SK-N-SH (cell line): ENCODE data around the gene MANSC4. TPM values are rescaled to one million over a fixed set of nuclear protein-coding genes. Genes with fewer than 3 reads are reported as not detected.

Experiments
- CTCF ChIA-PET: fragments of 300-600, 350-600 bp; formaldehyde crosslinking; extraction: SDS; loops from one replicate; lab custom pipeline; 2021; lab: Yijun Ruan, JAX
- POLR2A ChIA-PET: fragments of 350-600 bp; sonication (Branson Sonifier 250); formaldehyde crosslinking; extraction: SDS; loops from one replicate; lab custom pipeline; 2020; ENCODE audit warnings: antibody characterized with exemption, inconsistent platforms; lab: Yijun Ruan, JAX
- DNase-seq: peaks from one replicate; pipeline ENCODE4 v3.0.0; 2012
- H2AFZ ChIP-seq: fragments of 200-600 bp; sonication (generic); 2 replicates; pipeline ENCODE4 v1.8.1; 2016; ENCODE audit warnings: antibody characterized with exemption, mild to moderate bottlenecking, low read depth
- H3F3A ChIP-seq: fragments of 200-600 bp; sonication (generic); replicated peaks from 2 replicates; pipeline ENCODE3; 2016; ENCODE audit warnings: antibody characterized with exemption, mild to moderate bottlenecking; ENCODE audit not compliant: insufficient read depth
- H3K27ac ChIP-seq, 2 experiments: fragments of 200-500 bp in 1 of 2; fragments of 200-600 bp in 1 of 2; sonication (Bioruptor generic) in 1 of 2; sonication (generic), shearing (Covaris generic) in 1 of 2; 2 replicates each; pipeline versions ENCODE4 v1.5.1 to v1.6.1; 2014 to 2016; ENCODE audit warnings: low read depth in 2 of 2, inconsistent platforms in 1 of 2, low read length in 1 of 2, mild to moderate bottlenecking in 1 of 2, mixed read lengths in 1 of 2
- H3K27me3 ChIP-seq: fragments of 200-600 bp; sonication (generic), shearing (Covaris generic); 2 replicates; pipeline ENCODE4 v1.6.1; 2016; ENCODE audit warnings: mixed run types; ENCODE audit not compliant: insufficient read depth
- H3K36me3 ChIP-seq, 2 experiments: fragments of 200-500 bp in 1 of 2; fragments of 200-600 bp in 1 of 2; sonication (Bioruptor generic) in 1 of 2; sonication (generic) in 1 of 2; replicated peaks in 1 of 2; 2 replicates each; pipeline versions ENCODE3 to v1.5.1; 2014 to 2016; ENCODE audit warnings: low read length in 1 of 2, mild to moderate bottlenecking in 1 of 2; ENCODE audit not compliant: insufficient read depth in 2 of 2, control insufficient read depth in 1 of 2
- H3K4me1 ChIP-seq, 2 experiments: fragments of 200-500 bp in 1 of 2; fragments of 200-600 bp in 1 of 2; sonication (Bioruptor generic) in 1 of 2; sonication (generic), shearing (Covaris generic) in 1 of 2; 2 replicates each; pipeline versions ENCODE4 v1.5.1 to v1.6.1; 2014 to 2016; ENCODE audit warnings: low read depth in 1 of 2, low read length in 1 of 2, mixed run types in 1 of 2; ENCODE audit not compliant: insufficient read depth in 2 of 2, control insufficient read depth in 1 of 2
- H3K4me2 ChIP-seq: fragments of 200-600 bp; sonication (generic), shearing (Covaris generic); 2 replicates; pipeline ENCODE4 v1.6.1; 2017; ENCODE audit warnings: mixed run types
- H3K4me3 ChIP-seq, 2 experiments: fragments of 200-500 bp in 1 of 2; fragments of 200-600 bp in 1 of 2; sonication (Bioruptor generic) in 1 of 2; sonication (generic), shearing (Covaris generic) in 1 of 2; 2 replicates each; pipeline versions ENCODE4 v1.5.1 to v1.8.1; 2014 to 2016; ENCODE audit warnings: low read depth in 2 of 2, inconsistent platforms in 1 of 2, low read length in 1 of 2, mild to moderate bottlenecking in 1 of 2, mixed read lengths in 1 of 2, moderate library complexity in 1 of 2
- H3K79me2 ChIP-seq: fragments of 200-600 bp; sonication (generic); 2 replicates; pipeline ENCODE4 v1.8.1; 2017; ENCODE audit warnings: mild to moderate bottlenecking; ENCODE audit not compliant: insufficient read depth
- H3K9ac ChIP-seq: fragments of 200-600 bp; sonication (generic); 2 replicates; pipeline ENCODE4 v1.6.1; 2017; ENCODE audit warnings: mixed run types
- H3K9me2 ChIP-seq: fragments of 200-600 bp; sonication (generic); 2 replicates; pipeline ENCODE4 v1.6.1; 2017; ENCODE audit warnings: mixed run types
- H3K9me3 ChIP-seq: fragments of 200-600 bp; sonication (generic); 2 replicates; pipeline ENCODE4 v1.6.1; 2017; ENCODE audit warnings: mixed run types, mild to moderate bottlenecking, moderate library complexity
- H4K20me1 ChIP-seq: fragments of 200-600 bp; sonication (generic); 2 replicates; pipeline ENCODE4 v1.6.1; 2017; ENCODE audit warnings: mild to moderate bottlenecking, mixed run types; ENCODE audit not compliant: insufficient read depth
- CHD2 ChIP-seq: fragments of 150-350 bp; IDR thresholded peaks from 2 replicates; pipeline ENCODE4 v1.6.1; 2018; ENCODE audit warnings: low read length; ENCODE audit not compliant: partially characterized antibody
- EP300 ChIP-seq, 2 experiments: IDR thresholded peaks; 2 replicates each; pipeline versions ENCODE4 v1.4.0 to v1.6.1; 2012; ENCODE audit warnings: borderline replicate concordance in 1 of 2, low read depth in 1 of 2, low read length in 1 of 2
- EZH2phosphoT487 ChIP-seq: fragments of 200-600 bp; sonication (generic); IDR thresholded peaks from 2 replicates; pipeline ENCODE4 v1.6.1; 2017; ENCODE audit warnings: low read depth, mixed run types, mild to moderate bottlenecking, antibody characterized with exemption, moderate library complexity, borderline replicate concordance
- FOSL2 ChIP-seq: IDR thresholded peaks from 2 replicates; pipeline ENCODE4 v1.4.0; 2012; ENCODE audit warnings: low read depth, mild to moderate bottlenecking, moderate library complexity, borderline replicate concordance
- FOXJ3 ChIP-seq: sonication (generic); formaldehyde crosslinking; IDR thresholded peaks from 2 replicates; pipeline ENCODE4 v1.5.1; 2020; ENCODE audit warnings: mild to moderate bottlenecking, missing genetic modification reagents
- FOXM1 ChIP-seq: IDR thresholded peaks from 2 replicates; pipeline ENCODE4 v1.4.0; 2012; ENCODE audit warnings: low read depth, mild to moderate bottlenecking
- GATA2 ChIP-seq: sonication (generic); formaldehyde crosslinking; IDR thresholded peaks from 2 replicates; pipeline ENCODE4 v1.5.0; 2020; ENCODE audit warnings: mild to moderate bottlenecking, missing genetic modification reagents
- JUND ChIP-seq: IDR thresholded peaks from 2 replicates; pipeline ENCODE4 v1.4.0; 2012
- MEF2A ChIP-seq: IDR thresholded peaks from 2 replicates; pipeline ENCODE4 v1.4.0; 2012; ENCODE audit warnings: low read depth, borderline replicate concordance
- MXI1 ChIP-seq: IDR thresholded peaks from 2 replicates; pipeline ENCODE4 v1.6.1; 2012; ENCODE audit warnings: mild to moderate bottlenecking, low read depth, low read length, improper control_type of control experiment
- RCOR1 ChIP-seq: fragments of 150-350 bp; IDR thresholded peaks from 2 replicates; pipeline ENCODE4 v1.6.1; 2017; ENCODE audit warnings: antibody characterized with exemption, low read length
- RFX5 ChIP-seq: IDR thresholded peaks from 2 replicates; pipeline ENCODE4 v1.6.1; 2012; ENCODE audit warnings: mild to moderate bottlenecking, improper control_type of control experiment, low read length
- RXRA ChIP-seq: IDR thresholded peaks from 2 replicates; pipeline ENCODE4 v1.4.0; 2012; ENCODE audit warnings: low read depth, mild to moderate bottlenecking, borderline replicate concordance
- SIN3A ChIP-seq: IDR thresholded peaks from 2 replicates; pipeline ENCODE4 v1.6.1; 2012; ENCODE audit warnings: low read depth, mild to moderate bottlenecking, low read length, moderate library complexity, borderline replicate concordance
- TAF1 ChIP-seq: IDR thresholded peaks from 2 replicates; pipeline ENCODE4 v1.6.1; 2012; ENCODE audit warnings: low read depth, mild to moderate bottlenecking, low read length, moderate library complexity, borderline replicate concordance
- TCF12 ChIP-seq: IDR thresholded peaks from 2 replicates; pipeline ENCODE4 v1.4.0; 2012
- TEAD4 ChIP-seq: IDR thresholded peaks from 2 replicates; pipeline ENCODE4 v1.4.0; 2012; ENCODE audit warnings: mild to moderate bottlenecking, borderline replicate concordance; ENCODE audit not compliant: insufficient read depth
- YY1 ChIP-seq: IDR thresholded peaks from 2 replicates; pipeline ENCODE4 v1.4.0; 2012; ENCODE audit warnings: low read depth, mild to moderate bottlenecking
- WGBS: methylation state at CpG from one replicate; pipeline ENCODE4 v1.1.6; 2017; ENCODE audit warnings: low lambda C conversion rate; 5-methylcytosine and 5-hydroxymethylcytosine counted together
- polyA plus RNA-seq, 3 experiments: library from polyadenylated mRNA; depleted of rRNA; stranded (reverse); fragments of >200 nt; gene quantifications; 2 replicates each; pipeline ENCODE4 v1.2.3, GENCODE V29; 2012
- TF ChIP-seq, protein P1 (sequence below): IDR thresholded peaks from 2 replicates; pipeline ENCODE4 v1.4.0; 2012; ENCODE audit warnings: low read depth, borderline replicate concordance
- TF ChIP-seq, protein P2 (sequence below): fragments of 150-350 bp; IDR thresholded peaks from 2 replicates; pipeline ENCODE4 v1.6.1; 2017; ENCODE audit warnings: antibody characterized with exemption, low read length, low read depth, borderline replicate concordance
- TF ChIP-seq, protein P3 (sequence below): fragments of 150-350 bp; IDR thresholded peaks from 2 replicates; pipeline ENCODE4 v1.6.1; 2016; ENCODE audit warnings: mild to moderate bottlenecking, low read depth, low read length
- TF ChIP-seq, protein P4 (sequence below): IDR thresholded peaks from 2 replicates; pipeline ENCODE4 v1.4.0; 2012; ENCODE audit warnings: low read depth
- TF ChIP-seq, protein P5 (sequence below): IDR thresholded peaks from 2 replicates; pipeline ENCODE4 v1.6.1; 2012; ENCODE audit warnings: mild to moderate bottlenecking, low read depth, low read length, moderate library complexity

Gene MANSC4
- polyA plus RNA-seq, 1 of the 3 experiments (the other 2 are of a cell fraction) = not detected

DNA sequence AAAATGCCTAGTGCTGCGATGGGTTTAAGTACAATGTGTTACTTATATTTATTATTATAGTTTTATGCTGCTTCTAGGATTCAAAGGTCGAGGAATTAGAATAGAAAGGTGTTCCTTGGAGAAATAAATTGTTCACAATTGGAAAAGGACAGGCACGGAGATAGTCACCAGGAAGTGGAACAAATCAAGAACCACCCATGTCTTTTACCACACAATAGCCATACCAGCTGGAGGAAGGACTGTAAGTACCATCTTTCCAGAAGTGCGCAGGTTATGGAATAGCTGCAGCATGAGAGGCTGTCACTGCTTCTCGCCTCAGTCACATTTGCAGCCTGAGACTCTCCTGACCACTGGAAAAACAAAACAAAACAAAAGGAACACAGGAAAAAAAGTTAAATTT, 40.5 kb upstream of the MANSC4 start (continued):
- TF ChIP-seq FOXM1 (no peak), JUND (no peak), MEF2A (no peak), CHD2 (no peak), MXI1 (no peak), SIN3A (no peak), RCOR1 (no peak), YY1 (no peak), FOXJ3 (CRISPR knock-in tag) (no peak), RFX5 (no peak), GATA2 (CRISPR knock-in tag) (no peak)
- TF ChIP-seq, protein P1, sequence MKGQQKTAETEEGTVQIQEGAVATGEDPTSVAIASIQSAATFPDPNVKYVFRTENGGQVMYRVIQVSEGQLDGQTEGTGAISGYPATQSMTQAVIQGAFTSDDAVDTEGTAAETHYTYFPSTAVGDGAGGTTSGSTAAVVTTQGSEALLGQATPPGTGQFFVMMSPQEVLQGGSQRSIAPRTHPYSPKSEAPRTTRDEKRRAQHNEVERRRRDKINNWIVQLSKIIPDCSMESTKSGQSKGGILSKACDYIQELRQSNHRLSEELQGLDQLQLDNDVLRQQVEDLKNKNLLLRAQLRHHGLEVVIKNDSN = no peak

DNA sequence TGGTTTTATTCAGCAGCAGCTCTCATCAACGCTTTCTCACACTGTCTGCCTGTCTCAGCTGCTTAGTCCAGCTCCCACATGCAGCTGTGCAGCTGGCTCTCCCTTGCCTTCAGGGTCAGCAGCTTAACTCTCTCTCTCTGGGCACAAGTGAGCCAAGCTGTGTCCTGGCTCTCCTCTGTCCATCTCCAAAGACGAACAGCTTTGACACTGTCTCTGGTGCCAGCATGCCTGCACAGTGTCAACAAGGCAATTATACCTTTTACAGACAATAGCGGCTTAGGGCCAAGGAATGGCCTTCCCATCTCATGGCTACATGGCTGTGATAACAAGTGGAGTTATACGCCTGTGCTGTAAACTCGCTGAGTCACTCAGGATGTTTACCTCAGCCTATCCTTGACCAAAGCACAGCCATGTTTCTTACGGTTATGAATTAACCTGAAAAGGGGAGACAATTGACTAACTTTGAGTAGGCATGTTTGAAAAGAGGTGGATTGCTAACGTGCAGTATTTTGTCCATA, 38.4 kb upstream of the MANSC4 start:
- Histone ChIP-seq H3K9me3 (no peaks in the 10 kb centered on the region), H3K9me2 (no peaks in the 10 kb centered on the region), H3F3A (peaks cover 6% of the 10 kb centered on the region), H3K79me2 (no peaks in the 10 kb centered on the region), H3K4me1 (peaks cover 4 to 21% of the 10 kb centered on the region in 2 experiments; a peak in 3 of 4 replicates), H3K27me3 (no peaks in the 10 kb centered on the region), H3K36me3 (no peaks in the 10 kb centered on the region), H3K4me3 (no peak overlapping the region), H2AFZ (no peak overlapping the region), H3K4me2 (no peak overlapping the region), H3K27ac (peak overlapping the region in 1 of 2 experiments; percentile 91; a peak in 2 of 4 replicates), H4K20me1 (no peaks in the 10 kb centered on the region), H3K9ac (no peak overlapping the region)
- POLR2A ChIA-PET = interaction anchor here (1.0 kb wide), 1 partner anchor 38 kb away, joined by 7 read pairs; the partner anchor contains the start of genes KLHL42 and MANSC4
- peak; percentile 22 for DNase-seq
- WGBS = 74% methylated on average over 7 of the region's 7 CpGs
- CTCF ChIA-PET = interaction anchor here (1.0 to 1.1 kb wide), 2 partner anchors 84 to 122 kb away, joined by 3 read pairs; no protein-coding TSS in a partner anchor
- TF ChIP-seq FOXJ3 (CRISPR knock-in tag) (peak; percentile 80), GATA2 (CRISPR knock-in tag) (peak; percentile 81), TCF12 (no peak), FOXM1 (no peak), TEAD4 (no peak), RCOR1 (peak; percentile 73; the same call in 1 of the 2 replicates), TAF1 (no peak), EZH2phosphoT487 (no peak), YY1 (no peak), MXI1 (no peak), RXRA (no peak), EP300 (IDR thresholded peaks at IDR 0.05; ENCODE audit: borderline replicate concordance in 1 of 2, low read depth in 1 of 2, low read length in 1 of 2) (peak in 1 of 2 experiments; percentile 71; a peak in 1 of 4 replicates), FOSL2 (no peak), RFX5 (no peak)
- TF ChIP-seq, protein P2, sequence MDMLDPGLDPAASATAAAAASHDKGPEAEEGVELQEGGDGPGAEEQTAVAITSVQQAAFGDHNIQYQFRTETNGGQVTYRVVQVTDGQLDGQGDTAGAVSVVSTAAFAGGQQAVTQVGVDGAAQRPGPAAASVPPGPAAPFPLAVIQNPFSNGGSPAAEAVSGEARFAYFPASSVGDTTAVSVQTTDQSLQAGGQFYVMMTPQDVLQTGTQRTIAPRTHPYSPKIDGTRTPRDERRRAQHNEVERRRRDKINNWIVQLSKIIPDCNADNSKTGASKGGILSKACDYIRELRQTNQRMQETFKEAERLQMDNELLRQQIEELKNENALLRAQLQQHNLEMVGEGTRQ = no peak
- TF ChIP-seq, protein P3, sequence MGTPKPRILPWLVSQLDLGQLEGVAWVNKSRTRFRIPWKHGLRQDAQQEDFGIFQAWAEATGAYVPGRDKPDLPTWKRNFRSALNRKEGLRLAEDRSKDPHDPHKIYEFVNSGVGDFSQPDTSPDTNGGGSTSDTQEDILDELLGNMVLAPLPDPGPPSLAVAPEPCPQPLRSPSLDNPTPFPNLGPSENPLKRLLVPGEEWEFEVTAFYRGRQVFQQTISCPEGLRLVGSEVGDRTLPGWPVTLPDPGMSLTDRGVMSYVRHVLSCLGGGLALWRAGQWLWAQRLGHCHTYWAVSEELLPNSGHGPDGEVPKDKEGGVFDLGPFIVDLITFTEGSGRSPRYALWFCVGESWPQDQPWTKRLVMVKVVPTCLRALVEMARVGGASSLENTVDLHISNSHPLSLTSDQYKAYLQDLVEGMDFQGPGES = no peak
- TF ChIP-seq, protein P4, sequence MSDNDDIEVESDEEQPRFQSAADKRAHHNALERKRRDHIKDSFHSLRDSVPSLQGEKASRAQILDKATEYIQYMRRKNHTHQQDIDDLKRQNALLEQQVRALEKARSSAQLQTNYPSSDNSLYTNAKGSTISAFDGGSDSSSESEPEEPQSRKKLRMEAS = no peak
- TF ChIP-seq, protein P5, sequence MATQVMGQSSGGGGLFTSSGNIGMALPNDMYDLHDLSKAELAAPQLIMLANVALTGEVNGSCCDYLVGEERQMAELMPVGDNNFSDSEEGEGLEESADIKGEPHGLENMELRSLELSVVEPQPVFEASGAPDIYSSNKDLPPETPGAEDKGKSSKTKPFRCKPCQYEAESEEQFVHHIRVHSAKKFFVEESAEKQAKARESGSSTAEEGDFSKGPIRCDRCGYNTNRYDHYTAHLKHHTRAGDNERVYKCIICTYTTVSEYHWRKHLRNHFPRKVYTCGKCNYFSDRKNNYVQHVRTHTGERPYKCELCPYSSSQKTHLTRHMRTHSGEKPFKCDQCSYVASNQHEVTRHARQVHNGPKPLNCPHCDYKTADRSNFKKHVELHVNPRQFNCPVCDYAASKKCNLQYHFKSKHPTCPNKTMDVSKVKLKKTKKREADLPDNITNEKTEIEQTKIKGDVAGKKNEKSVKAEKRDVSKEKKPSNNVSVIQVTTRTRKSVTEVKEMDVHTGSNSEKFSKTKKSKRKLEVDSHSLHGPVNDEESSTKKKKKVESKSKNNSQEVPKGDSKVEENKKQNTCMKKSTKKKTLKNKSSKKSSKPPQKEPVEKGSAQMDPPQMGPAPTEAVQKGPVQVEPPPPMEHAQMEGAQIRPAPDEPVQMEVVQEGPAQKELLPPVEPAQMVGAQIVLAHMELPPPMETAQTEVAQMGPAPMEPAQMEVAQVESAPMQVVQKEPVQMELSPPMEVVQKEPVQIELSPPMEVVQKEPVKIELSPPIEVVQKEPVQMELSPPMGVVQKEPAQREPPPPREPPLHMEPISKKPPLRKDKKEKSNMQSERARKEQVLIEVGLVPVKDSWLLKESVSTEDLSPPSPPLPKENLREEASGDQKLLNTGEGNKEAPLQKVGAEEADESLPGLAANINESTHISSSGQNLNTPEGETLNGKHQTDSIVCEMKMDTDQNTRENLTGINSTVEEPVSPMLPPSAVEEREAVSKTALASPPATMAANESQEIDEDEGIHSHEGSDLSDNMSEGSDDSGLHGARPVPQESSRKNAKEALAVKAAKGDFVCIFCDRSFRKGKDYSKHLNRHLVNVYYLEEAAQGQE = no peak
- TF ChIP-seq, protein P1 = no peak
